HG03064 (cell line): ENCODE results near the gene NECAB2.
A peak's percentile ranks its signal among the peaks of the same experiment; 100 is the strongest.

Source experiments
- ATAC-seq: cut with Tn5 transposase; IDR thresholded peaks from one replicate; pipeline ENCODE4 v1.9.1; 2021; ENCODE audit warnings: low read depth; ENCODE audit not compliant: unreplicated experiment

The NECAB2 gene

DNA sequence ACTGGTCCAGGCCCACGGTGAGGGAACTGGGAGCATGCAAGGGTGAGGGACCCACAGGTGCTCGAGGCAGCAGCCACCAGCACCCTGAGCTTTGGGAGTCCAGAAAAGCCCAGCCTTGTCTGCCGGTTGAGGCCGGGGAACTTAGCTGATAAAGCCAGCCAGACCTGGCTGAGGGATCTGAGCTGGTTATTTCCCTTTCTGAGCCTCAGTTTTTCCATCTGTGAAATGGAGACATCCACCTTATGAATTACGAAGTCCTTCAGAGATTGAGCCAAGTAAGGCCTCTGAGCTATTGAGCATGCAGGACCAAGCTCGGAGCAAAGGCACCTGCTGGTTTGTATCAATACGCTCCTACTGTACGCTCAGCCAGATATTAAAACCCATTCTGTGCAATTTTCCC, 13.8 kb downstream of the NECAB2 start:
- ATAC-seq = no peak

DNA sequence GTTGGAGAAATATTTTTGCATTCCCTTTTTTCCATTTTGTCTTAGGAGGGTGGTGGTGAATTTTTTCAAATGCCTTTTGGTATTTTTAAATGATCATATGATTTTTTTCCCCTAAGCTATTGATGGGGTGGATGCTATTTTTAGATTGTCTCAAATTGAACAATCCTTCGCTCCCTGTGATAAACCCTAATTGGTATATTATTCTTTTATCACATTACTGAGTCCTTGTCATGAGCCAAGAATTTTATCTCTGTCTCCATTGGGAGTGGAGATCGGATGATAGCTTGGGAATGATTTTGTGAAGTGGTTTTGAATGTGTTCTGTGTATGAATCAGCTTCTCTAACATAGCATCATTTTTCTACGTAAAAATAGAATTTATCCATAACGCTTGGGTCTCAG, 15.4 kb downstream of the NECAB2 start:
- no peak for ATAC-seq

DNA sequence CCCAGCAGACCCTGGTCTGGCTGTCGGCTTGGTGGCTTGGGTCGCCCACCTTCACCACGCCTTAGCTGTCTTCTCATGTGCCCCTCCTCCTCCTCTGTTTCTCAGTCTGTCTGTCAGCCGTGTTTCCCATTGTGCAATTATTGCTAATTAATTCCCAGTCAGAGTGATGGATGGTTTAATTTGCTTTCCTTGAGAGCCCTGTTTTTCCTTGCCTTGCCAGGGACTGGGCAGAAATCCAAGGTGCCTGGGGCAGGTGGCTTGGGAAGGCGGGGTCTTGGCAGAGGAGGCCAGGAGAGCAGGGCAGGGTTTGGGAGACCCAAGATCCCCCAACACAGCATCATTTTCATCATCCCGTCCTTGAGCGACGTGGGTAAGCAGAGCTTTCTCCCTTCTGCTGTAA, 21.3 kb downstream of the NECAB2 start:
- ATAC-seq = no peak

DNA sequence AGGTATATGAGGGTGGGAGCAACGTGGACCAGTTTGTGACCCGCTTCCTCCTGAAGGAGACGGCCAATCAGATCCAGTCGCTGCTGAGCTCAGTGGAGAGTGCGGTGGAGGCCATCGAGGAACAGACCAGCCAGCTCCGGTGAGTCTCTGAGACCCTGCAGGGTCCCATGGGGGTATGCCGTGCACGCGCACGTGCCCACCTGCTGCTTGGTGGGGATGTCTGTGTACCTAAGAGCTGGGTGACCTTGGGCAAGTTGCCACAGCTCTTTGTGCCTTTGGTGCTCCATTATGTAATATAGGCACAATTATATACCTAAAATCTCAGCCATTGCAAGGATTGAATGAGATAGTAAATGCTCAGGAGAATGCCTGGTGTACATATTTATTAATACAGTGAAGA, 22.4 kb downstream of the NECAB2 start:
- ATAC-seq = no peak

DNA sequence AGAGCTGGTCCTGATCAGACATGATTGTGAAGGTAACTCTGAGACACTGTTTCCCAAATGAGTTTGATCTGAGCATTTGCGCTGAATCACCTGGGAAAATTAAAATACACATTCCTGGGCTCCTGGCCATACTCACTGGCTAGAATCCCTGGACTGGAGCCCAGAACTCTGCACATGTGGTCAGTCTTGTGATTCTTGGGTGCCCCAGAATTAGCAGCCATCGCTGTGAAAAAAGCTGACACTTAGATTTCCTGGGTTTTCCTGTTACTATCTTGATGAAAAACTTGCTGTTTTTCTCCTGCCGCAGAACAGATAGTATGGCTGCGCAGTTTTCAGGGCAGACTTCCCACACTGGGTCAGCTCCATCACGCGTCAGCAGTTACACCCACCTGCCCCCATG, 24.6 kb downstream of the NECAB2 start:
- ATAC-seq = no peak

DNA sequence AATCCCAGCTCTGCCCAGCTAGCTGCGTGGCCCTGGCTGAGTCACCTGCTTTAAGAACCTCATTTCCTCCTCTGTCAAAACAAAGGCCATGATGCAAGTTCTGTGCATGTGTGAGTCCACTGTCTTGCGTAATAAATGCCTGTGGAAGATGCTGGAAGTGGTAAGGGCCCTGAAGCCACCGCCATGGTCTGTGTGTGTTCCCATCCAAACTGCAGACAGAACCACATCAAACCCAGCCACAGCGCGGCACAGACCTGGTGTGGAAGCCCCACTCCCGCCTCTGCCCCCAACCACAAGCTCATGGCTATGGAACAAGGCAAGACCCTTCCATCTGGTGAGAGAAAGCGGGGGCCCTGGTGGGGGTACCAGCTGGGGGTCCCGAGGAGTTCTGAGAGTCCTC, 26.0 kb downstream of the NECAB2 start:
- ATAC-seq = no peak

DNA sequence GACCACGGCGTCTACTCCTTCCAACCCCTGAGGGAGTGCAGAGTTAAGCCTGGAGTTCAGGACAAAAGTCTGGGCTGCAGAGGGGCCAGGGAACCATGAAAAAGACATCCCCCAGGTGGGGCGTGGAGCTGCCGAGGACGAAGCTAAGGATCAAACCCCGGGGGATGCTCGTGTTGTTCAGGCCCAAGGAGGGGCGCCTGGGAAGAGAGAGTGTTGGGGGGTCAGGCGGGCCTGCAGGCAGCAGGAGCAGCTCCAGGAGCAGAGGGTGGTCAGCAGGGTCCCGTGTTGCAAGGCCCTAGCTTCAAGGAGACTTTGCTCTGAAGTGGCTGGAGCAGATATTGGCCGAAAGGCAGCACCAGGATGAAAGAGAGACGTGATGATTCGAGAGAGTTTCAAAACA, 26.7 kb downstream of the NECAB2 start:
- ATAC-seq = no peak

DNA sequence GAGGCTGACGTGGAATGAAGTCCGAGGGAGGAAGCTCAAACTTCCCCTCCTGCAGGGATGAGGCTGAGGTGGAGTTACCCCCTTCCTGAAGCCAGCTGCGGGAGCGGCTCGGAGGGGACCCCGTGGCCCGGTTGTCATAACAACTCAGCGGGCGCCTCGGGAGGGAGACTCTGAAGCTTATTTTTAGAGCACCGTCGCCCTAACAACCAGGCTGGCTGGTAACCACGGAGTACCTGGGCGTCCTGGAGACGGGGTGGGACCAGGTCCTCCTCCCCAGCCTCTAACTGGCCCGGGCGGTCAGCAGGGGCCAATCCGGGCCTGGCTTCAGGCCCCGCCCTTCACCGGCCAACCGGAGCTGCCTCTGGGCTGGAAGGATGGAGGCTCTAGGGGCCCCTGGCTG, 27.7 kb downstream of the NECAB2 start:
- ATAC-seq = no peak

DNA sequence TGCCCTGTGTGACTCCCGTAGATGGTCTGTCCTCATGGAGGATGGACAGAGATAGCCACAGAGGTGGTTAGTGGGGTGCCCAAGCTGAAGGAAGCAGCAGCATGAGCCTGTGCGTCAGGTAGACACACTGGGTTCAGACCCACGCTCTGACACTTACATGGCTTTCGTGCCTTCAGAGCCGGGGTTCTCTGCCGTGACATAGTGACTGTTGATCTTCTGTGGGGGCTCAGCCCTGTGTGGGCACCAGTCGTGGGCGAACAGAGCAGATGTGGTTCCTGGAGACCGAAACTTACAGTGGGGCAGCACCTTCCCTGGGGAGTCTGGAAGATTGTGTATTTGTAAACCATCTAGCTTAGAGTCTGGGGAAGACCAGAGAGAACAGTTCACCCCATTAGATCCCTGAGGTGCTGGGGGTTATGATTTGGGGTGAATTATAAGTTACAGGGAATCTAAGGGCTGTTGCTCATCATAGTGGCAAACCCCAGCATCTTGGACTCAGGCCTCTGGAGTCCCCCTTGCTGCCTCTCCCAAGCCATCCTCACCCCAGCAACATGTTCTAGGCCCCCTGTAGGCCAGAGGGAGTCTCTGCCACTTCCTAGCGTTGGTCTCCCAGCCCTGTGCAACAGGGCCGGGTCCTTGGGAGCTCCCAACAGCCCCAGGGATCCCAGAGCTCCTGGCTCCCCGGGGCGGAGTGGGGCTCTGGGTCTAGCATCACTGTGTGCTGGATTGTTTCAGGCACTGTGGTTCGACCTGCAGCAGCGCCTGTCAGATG, 28.6 kb downstream of the NECAB2 start:
- ATAC-seq = no peak

DNA sequence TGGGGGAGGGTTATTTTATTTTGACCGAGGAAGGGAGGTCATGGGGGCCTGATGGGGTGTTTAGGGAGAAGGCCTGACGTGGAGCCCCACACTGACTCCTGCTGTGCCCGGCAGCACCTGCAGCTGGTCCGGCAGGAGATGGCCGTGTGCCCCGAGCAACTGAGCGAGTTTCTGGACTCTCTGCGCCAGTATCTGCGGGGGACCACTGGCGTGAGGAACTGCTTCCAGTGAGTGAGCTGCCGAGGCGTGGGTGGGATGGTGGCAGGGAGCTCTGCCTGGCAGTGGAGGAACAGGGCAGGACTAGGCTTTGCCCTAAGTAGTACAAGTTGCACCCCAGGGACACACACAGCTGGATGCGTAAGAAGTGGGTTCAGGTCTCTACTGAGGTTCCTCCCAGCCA, 30.0 kb downstream of the NECAB2 start:
- no peak for ATAC-seq

DNA sequence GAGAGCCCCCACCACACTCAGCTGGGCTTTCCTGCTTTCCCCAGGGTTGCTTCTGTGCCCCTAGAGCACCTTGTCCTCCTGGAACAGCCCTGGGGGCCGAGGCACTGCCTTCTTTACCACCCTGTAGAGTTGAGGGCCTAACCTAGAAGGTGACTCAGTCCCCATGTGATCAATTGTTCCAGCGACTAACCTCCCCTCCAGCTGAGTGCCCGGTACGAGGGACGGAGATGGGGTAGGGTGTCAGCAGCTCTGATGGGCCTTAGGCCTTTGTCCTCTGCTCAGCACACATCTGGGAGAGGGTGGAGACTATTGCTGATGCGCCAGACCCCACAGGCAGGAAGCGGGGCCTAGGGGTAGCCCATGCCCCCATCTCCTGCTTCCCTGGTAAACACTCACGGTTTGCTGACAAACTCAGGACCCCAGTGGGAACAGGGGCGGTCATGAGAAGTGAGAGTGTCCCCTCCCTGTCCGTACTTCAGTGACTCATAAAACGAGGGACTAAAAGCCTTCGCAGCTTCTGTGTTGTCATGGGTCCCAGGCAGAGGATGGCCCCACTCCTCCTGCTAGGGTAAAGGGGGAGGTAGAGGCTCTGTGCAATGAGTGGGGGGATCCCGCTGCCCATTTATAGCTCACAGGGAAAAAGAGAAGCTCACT, 33.1 kb downstream of the NECAB2 start:
- no peak for ATAC-seq

DNA sequence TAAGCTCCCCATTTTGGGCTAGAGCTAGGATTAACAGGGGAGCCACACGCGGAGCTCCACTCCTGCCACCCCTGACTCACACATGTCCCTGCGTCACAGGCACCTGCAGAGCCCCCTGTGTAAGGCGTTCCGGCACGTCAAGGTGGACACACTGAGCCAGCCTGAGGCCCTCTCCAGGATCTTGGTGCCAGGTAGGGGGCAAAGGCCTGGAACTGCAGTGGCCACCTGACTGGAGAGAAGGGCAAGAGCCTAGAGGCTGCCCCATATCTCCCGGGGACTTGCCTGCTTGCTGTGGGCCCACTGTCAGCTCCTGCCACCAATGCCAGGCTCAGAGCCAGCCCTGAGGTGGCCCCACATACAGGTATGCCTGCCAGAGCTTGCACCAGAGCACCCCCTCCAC, 33.7 kb downstream of the NECAB2 start:
- no peak for ATAC-seq

DNA sequence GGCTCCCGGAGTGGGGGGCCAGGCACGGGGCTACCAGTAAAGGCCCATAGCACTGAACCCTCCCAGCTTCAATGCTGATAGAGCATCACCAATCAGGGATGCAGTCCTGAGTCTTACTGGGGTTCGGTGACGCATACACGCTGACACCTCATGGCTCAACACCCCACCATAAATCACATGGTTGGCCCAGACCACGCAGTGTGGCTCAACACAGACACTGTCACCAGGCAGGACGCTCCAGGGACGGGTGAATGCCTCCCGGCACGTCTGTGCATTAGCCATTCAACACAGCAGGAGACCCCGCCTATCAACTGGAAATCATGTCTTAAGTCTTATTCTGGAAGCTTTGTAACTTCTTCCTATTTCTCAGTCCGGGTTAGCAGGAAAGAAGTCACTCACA, 35.0 kb downstream of the NECAB2 start:
- ATAC-seq = no peak

DNA sequence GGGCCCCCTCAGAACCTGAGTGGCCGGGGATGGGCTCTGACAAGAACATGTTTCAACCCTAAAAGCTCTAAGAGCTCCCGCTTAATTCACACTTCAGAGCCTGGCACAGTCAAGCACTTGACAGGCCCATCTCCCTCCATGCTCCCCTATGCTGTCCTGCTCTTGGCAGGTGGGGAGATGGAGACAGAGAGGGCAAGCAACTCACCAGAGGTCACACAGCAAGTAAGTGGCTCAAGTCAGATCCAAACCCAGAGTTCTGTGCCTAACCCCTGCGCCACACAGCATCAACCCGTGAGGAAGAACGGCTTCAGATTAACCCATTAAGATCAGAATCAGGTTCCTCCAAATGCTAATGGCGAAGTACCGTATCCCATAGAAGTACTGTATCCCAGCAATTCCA, 36.4 kb downstream of the NECAB2 start:
- no peak for ATAC-seq

DNA sequence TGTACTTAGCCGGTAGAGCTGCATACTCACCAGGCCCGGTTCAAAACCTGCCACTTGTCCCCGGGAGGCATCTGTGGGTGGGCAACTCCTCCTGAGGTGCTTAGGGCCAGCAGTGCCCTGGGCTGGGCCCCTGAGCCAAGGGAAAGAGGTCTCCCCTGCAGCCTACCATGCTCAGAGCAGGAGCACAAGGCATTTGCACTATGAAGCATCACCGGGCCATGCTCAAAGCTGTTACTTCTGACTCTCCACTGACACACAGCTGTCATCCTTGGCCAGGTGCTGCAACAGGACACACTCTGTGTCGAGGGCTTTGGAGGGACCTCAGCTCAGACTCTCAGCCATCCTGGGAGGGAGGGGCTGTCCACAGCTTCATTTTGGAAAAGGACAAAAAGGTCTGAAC, 37.3 kb downstream of the NECAB2 start:
- ATAC-seq = no peak

DNA sequence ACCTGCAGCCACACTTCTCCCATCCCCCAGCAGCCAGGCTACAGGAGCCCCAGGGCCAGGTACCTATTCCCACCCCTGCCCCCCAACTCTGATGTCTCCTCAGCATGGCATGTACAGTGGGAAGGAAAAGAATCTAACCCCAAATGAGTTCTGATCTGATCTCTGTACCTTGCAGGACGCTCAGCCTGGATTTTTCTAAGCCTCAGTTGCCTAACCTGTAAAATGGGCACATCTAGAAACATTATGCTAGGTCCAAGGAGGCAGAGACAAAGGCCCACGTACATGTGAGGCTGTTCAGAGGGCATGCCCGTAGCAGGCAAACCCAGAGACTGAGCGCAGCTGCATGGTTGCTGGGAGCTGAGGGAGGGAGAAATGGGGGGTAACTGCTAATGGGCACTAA, 39.5 kb downstream of the NECAB2 start:
- ATAC-seq = no peak

DNA sequence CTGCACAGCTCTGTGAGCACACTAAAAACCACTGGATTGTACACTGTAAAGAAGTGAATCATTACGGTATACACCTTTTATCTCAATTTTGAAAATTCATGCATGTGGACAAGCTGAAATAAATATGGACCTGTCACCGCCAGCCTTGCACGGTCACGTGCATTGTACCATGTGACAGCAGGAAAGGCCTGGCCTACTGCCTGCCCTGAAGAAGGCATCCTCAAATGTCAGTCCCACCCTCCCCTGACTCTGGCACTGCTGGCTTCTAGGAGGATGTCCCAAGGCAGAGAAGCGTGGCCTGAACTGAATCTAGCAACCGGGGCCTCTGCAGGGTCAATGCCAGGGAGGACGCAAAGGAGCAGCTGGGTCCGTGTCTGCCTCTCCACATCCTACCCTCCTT, 39.9 kb downstream of the NECAB2 start:
- ATAC-seq = no peak

DNA sequence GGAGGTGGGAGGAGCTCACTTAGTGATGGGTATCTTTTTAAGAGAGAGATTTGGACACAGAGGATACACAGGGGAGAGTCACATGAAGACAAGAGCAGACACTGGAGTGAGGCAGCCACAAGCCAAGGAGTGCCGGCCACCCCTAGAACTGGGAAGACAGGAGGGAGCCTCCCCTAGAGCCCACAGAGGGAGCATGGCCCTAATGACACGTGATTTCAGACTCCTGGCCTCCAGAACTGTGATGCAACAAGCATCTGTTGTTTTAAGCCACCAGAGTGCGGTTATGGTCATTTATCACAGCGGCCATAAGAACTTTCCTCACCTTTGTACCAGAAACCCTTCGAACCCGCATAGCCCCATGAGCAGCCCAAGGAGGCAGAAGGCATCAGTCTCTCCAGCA, 41.2 kb downstream of the NECAB2 start:
- no peak for ATAC-seq

DNA sequence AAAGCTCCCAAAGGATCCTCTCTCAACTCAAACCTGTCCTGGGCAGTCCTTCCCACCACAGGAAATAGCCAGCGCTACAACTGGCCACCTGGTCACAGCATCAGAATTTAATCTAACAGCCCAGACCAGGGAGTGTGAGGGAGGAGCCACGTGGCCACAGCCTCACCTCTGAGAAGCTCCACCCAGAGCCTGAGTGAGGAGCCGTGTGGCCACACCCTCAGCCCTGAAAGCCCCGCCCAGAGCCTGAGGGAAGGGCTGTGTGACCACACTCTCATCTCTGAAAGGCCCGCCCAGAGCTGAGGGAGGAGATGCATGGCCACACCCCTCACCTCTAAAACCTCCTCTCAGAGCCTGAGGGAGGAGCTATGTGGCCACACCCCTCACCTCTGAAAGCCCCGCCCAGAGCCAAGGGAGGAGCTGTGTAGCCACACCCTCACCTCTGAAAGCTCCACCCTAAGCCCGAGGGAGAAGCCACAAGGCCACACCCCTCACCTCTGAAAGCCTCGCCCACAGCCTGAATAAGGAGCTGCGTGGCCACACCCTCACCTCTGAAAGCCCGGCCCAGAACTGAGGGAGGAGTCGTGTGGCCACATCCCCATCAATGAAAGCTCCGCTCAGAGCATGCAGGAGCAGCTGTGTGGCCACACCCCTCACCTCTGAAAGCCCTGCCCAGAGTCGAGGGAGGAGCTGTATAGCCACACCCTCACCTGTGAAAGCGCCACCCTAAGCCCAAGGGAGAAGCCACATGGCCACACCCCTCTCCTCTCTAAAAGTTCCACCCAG, 45.9 kb downstream of the NECAB2 start:
- ATAC-seq = peak; percentile 78

DNA sequence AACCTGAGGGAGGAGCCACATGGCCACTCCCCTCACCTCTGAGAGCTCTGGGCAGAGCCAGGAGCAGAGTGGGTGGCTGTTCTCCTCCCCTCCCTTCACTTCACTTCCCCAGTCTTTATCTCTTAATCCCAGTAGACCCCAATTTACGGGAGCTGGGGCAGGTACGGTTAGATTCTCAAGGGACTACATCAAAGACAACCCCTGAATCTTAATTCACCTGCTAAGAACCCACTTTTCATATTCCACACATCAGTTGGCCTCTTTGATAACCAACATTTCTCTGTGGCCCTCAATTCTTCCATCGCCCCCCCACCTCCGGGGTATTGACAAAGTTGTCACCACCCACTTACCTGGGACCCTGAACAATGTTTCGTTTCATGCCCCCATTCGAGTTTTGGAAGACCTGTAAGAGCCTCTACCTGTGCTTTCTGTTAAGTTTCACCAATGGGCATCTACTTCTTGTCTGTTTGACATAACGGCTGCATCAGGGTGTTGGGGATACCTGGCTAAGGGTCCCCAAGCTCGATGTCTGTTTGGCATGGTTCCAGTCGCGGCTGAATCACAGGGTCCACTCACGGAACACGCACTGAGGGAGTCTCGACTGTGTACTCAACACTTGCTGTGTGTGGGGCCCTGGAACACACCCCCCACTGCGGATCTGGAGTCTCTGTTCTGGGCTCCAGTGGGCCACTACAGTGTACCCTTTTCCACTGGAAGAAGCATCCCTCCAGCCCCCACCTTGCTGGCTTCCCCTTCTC, 46.7 kb downstream of the NECAB2 start:
- no peak for ATAC-seq

DNA sequence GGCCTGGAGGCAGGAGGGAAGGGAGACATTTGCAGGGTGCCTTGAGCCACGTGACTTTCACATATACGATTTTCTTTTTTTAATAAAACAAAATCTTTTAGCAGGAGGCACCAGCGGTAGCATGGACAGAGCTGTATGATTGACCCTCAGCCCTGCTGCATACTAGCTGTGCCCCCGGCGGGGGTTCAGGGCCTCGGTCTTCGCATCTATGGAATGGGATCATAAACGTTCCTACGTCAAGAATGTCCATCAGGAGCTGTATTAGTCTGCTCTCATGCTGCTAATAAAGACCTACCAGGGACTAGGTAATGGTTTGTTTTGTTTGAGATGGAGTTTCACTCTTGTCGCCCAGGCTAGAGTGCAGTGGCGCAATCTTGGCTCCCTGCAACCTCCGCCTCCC, 47.4 kb downstream of the NECAB2 start:
- ATAC-seq = no peak
